A549 (cell line): ENCODE measurements around the gene CCT8.

Experiments used
- SMC3 ChIP-seq: fragments of >200 bp; sonication (Bioruptor Twin); formaldehyde crosslinking; IDR thresholded peaks from 3 replicates; pipeline ENCODE4 v1.6.1; 2018; ENCODE audit warnings: inconsistent platforms
- TF ChIP-seq, protein P1 (sequence below): fragments of >200 bp; sonication (Bioruptor Twin); formaldehyde crosslinking; IDR thresholded peaks from 3 replicates; pipeline ENCODE4 v1.5.1; 2016
- TF ChIP-seq, protein P2 (sequence below): fragments of 450-650 bp; IDR thresholded peaks from 2 replicates; pipeline ENCODE4 v1.6.1; 2014; ENCODE audit warnings: antibody characterized with exemption

DNA sequence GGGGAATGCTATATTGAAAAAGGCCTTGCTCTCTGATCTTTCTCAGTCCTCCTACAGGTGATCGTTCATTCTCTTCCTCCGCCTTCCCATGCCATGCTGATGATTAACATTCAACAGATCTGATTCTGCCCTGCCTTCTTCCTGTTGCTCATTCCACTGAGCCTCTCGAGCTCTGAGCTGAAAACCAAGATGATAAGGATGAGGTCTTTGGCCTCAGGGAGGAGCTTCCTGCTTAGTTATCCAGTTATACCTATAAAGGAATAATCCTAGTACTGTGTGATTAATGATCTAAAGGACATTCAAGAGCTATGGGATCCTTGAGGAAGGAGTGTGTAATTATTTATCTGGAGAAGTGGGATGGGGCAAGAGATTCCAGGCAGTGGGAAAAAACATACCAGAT is 31.8 kb upstream of the CCT8 start:
- TF ChIP-seq, protein P1, sequence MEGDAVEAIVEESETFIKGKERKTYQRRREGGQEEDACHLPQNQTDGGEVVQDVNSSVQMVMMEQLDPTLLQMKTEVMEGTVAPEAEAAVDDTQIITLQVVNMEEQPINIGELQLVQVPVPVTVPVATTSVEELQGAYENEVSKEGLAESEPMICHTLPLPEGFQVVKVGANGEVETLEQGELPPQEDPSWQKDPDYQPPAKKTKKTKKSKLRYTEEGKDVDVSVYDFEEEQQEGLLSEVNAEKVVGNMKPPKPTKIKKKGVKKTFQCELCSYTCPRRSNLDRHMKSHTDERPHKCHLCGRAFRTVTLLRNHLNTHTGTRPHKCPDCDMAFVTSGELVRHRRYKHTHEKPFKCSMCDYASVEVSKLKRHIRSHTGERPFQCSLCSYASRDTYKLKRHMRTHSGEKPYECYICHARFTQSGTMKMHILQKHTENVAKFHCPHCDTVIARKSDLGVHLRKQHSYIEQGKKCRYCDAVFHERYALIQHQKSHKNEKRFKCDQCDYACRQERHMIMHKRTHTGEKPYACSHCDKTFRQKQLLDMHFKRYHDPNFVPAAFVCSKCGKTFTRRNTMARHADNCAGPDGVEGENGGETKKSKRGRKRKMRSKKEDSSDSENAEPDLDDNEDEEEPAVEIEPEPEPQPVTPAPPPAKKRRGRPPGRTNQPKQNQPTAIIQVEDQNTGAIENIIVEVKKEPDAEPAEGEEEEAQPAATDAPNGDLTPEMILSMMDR, result no peak
- TF ChIP-seq, protein P2, sequence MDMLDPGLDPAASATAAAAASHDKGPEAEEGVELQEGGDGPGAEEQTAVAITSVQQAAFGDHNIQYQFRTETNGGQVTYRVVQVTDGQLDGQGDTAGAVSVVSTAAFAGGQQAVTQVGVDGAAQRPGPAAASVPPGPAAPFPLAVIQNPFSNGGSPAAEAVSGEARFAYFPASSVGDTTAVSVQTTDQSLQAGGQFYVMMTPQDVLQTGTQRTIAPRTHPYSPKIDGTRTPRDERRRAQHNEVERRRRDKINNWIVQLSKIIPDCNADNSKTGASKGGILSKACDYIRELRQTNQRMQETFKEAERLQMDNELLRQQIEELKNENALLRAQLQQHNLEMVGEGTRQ, result no peak
- no peak for TF ChIP-seq SMC3
